OCI-LY7 (cell line): Measurements from ENCODE around the gene MSH3. TPM values are rescaled to one million over a fixed set of nuclear protein-coding genes. Genes with fewer than 3 reads are reported as not detected.

Experiments
- BruUV-seq: library from RNA; stranded (reverse); fragments of 400-500 nt; replicated peaks from 2 replicates; lab custom pipeline; 2021; lab: Mats Ljungman, UMichigan
- CTCF ChIA-PET: fragments of 300-600 bp; sonication (Branson Sonifier 250); formaldehyde crosslinking; loops from one replicate; lab custom pipeline; 2022; ENCODE audit warnings: antibody characterized with exemption; ENCODE audit not compliant: unreplicated experiment; lab: Charles Lee
- POLR2A ChIA-PET: fragments of 300-600 bp; sonication (Branson Sonifier 250); formaldehyde crosslinking; loops from one replicate; lab custom pipeline; 2022; ENCODE audit warnings: antibody characterized with exemption; lab: Charles Lee
- DNase-seq: peaks from one replicate; pipeline ENCODE4 v3.0.0-alpha.2; 2015; ENCODE audit warnings: low spot score
- H2AFZ ChIP-seq: fragments of 200-600 bp; sonication (generic), shearing (Covaris generic); 2 replicates; pipeline ENCODE4 v1.6.1; 2014; ENCODE audit warnings: mild to moderate bottlenecking, antibody characterized with exemption, low read length, moderate library complexity
- H3K27ac ChIP-seq: fragments of 200-600 bp; sonication (generic); 2 replicates; pipeline ENCODE4 v1.5.1; 2014; ENCODE audit warnings: mixed run types, low read depth, mild to moderate bottlenecking, moderate library complexity, low read length, inconsistent platforms; ENCODE audit not compliant: poor library complexity, severe bottlenecking
- H3K36me3 ChIP-seq: fragments of 200-600 bp; sonication (generic); 2 replicates; pipeline ENCODE4 v1.6.1; 2014; ENCODE audit warnings: mild to moderate bottlenecking, antibody characterized with exemption, low read length, moderate library complexity, mixed read lengths; ENCODE audit not compliant: insufficient read depth
- H3K4me1 ChIP-seq: fragments of 200-600 bp; sonication (generic); 2 replicates; pipeline ENCODE4 v1.5.1; 2014; ENCODE audit warnings: mild to moderate bottlenecking, low read length; ENCODE audit not compliant: insufficient read depth, poor library complexity, severe bottlenecking
- H3K4me2 ChIP-seq: fragments of 200-600 bp; sonication (generic); 2 replicates; pipeline ENCODE4 v1.6.1; 2014; ENCODE audit warnings: mild to moderate bottlenecking, low read length
- H3K4me3 ChIP-seq: fragments of 200-600 bp; sonication (generic); 2 replicates; pipeline ENCODE4 v1.5.1; 2014; ENCODE audit warnings: mild to moderate bottlenecking, low read depth, low read length; ENCODE audit not compliant: poor library complexity, severe bottlenecking
- H3K79me2 ChIP-seq: fragments of 200-600 bp; sonication (generic); 2 replicates; pipeline ENCODE4 v1.6.1; 2016; ENCODE audit warnings: low read depth, mild to moderate bottlenecking, low read length, moderate library complexity, mixed read lengths; ENCODE audit not compliant: insufficient read depth
- H3K9me2 ChIP-seq: fragments of 200-600 bp; sonication (generic); 2 replicates; pipeline ENCODE4 v1.6.1; 2016; ENCODE audit warnings: mild to moderate bottlenecking, low read length, mixed read lengths; ENCODE audit not compliant: insufficient read depth
- H3K9me3 ChIP-seq: fragments of 200-600 bp; sonication (generic); 2 replicates; pipeline ENCODE4 v1.6.1; 2014; ENCODE audit warnings: mild to moderate bottlenecking, mixed run types, low read length, mixed read lengths
- H4K20me1 ChIP-seq: fragments of 200-600 bp; sonication (generic); 2 replicates; pipeline ENCODE4 v1.6.1; 2014; ENCODE audit warnings: mild to moderate bottlenecking, antibody characterized with exemption, low read length, moderate library complexity, mixed read lengths; ENCODE audit not compliant: insufficient read depth
- EZH2phosphoT487 ChIP-seq: fragments of 200-600 bp; sonication (generic); IDR thresholded peaks from 2 replicates; pipeline ENCODE4 v1.6.1; 2018; ENCODE audit warnings: low read depth, borderline replicate concordance, mild to moderate bottlenecking, mixed run types, antibody characterized with exemption, low read length, moderate library complexity, mixed read lengths
- intact Hi-C: fragments of 100-400 bp; cut with micrococcal nuclease; formaldehyde crosslinking; loops from one replicate; pipeline ENCODE4 v1.10.0; 2022; ENCODE audit not compliant: unreplicated experiment
- total RNA-seq, 2 experiments: library from RNA; depleted of rRNA in 1 of 2; stranded (reverse); fragments of >200 nt in 1 of 2; shearing (Covaris generic) in 1 of 2; gene quantifications; 2 replicates each; pipeline ENCODE4 v1.2.3, GENCODE V29; 2014 to 2022
- TF ChIP-seq, protein P1 (sequence below): fragments of 200-600 bp; sonication (generic); conservative IDR thresholded peaks from 2 replicates; pipeline ENCODE4 v1.5.1; 2014; ENCODE audit warnings: mild to moderate bottlenecking, antibody characterized with exemption, low read length, moderate library complexity, mixed read lengths

MSH3 gene
- total RNA-seq, 2 experiments from 2014 or later = 15.4 to 28.3 TPM

DNA sequence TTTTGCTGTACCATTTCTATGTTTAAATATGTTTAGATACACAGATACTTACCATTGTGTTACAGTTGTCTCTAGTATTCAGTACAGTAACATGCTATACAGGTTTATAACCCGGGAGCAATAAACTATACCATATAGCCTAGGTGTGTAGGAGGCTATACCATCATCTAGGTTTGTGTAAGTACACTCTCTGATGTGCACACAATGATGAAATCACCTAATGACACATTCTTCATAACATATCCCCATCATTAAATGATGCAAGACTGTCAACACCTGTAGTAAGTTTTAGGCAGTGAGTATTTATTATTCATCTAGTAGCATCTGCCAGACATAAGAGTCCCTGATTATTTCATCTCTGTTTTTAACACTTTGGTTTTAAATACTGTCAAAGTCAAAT, 7.7 kb downstream of the MSH3 start:
- Histone ChIP-seq H3K4me1 (no peaks in the 10 kb centered on the region), H4K20me1 (no peaks in the 10 kb centered on the region), H3K4me2 (no peak overlapping the region), H3K36me3 (peaks cover 99% of the 10 kb centered on the region), H2AFZ (no peak overlapping the region), H3K27ac (no peak overlapping the region), H3K9me2 (no peaks in the 10 kb centered on the region), H3K4me3 (no peak overlapping the region), H3K9me3 (peaks cover 16% of the 10 kb centered on the region; the same call in 1 of the 2 replicates), H3K79me2 (peaks cover 19% of the 10 kb centered on the region; the same call in 1 of the 2 replicates)
- DNase-seq = no peak
- ChIA-PET POLR2A (no interaction called here), CTCF (no interaction called here)
- intact Hi-C loops = no loop called here
- TF ChIP-seq, protein P1, sequence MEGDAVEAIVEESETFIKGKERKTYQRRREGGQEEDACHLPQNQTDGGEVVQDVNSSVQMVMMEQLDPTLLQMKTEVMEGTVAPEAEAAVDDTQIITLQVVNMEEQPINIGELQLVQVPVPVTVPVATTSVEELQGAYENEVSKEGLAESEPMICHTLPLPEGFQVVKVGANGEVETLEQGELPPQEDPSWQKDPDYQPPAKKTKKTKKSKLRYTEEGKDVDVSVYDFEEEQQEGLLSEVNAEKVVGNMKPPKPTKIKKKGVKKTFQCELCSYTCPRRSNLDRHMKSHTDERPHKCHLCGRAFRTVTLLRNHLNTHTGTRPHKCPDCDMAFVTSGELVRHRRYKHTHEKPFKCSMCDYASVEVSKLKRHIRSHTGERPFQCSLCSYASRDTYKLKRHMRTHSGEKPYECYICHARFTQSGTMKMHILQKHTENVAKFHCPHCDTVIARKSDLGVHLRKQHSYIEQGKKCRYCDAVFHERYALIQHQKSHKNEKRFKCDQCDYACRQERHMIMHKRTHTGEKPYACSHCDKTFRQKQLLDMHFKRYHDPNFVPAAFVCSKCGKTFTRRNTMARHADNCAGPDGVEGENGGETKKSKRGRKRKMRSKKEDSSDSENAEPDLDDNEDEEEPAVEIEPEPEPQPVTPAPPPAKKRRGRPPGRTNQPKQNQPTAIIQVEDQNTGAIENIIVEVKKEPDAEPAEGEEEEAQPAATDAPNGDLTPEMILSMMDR = no peak
- no peak for TF ChIP-seq EZH2phosphoT487
- BruUV-seq = no TSS peak

DNA sequence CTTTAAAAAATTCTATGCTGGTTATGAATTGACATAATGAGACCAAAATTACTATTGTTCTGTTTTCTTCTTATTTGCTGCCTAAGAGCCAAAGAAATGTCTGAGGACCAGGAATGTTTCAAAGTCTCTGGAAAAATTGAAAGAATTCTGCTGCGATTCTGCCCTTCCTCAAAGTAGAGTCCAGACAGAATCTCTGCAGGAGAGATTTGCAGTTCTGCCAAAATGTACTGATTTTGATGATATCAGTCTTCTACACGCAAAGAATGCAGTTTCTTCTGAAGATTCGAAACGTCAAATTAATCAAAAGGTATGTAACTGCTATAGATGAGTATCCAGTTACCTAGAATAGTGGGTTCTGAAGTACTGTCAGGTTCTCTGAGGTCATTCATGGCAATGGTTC, 10.6 kb downstream of the MSH3 start:
- peaks cover 13% of the 10 kb centered on the region; the same call in 1 of the 2 replicates for H3K79me2 ChIP-seq
- TF ChIP-seq, protein P1 = no peak
- no peak for TF ChIP-seq EZH2phosphoT487
- H3K27ac ChIP-seq = no peak overlapping the region
- no peaks in the 10 kb centered on the region for H3K4me1 ChIP-seq
- H3K4me3 ChIP-seq = no peak overlapping the region
- ChIA-PET CTCF (no interaction called here), POLR2A (interaction anchor here (1.3 to 1.6 kb wide), 2 partner anchors 9 to 12 kb away, joined by 4 to 9 read pairs; no protein-coding TSS in a partner anchor)
- no peaks in the 10 kb centered on the region for H4K20me1 ChIP-seq
- no TSS peak for BruUV-seq
- peaks cover 7% of the 10 kb centered on the region; the same call in 1 of the 2 replicates for H3K9me3 ChIP-seq
- H3K36me3 ChIP-seq = peaks cover 98% of the 10 kb centered on the region
- intact Hi-C loops = no loop called here
- no peak overlapping the region for H2AFZ ChIP-seq
- no peaks in the 10 kb centered on the region for H3K9me2 ChIP-seq
- H3K4me2 ChIP-seq = no peak overlapping the region
- DNase-seq = no peak

GRCh38 chr5:80667384-80667783, 12.9 kb downstream of the MSH3 start:
- ChIA-PET POLR2A (interaction anchor here (1.1 kb wide), 1 partner anchor 11 kb away, joined by 4 read pairs; no protein-coding TSS in a partner anchor), CTCF (no interaction called here)
- H3K9me2 ChIP-seq = no peaks in the 10 kb centered on the region
- H3K9me3 ChIP-seq = 0 out of 2 replicates have a peak, but pooled peaks cover 3% of the 10 kb centered on the region
- peaks cover 92% of the 10 kb centered on the region for H3K36me3 ChIP-seq
- H4K20me1 ChIP-seq = no peaks in the 10 kb centered on the region
- H3K4me2 ChIP-seq = no peak overlapping the region
- no peak overlapping the region for H3K27ac ChIP-seq
- no peak overlapping the region for H3K4me3 ChIP-seq
- TF ChIP-seq, protein P1 = no peak
- TF ChIP-seq EZH2phosphoT487 = no peak
- 0 out of 2 replicates have a peak, but pooled peaks cover 9% of the 10 kb centered on the region for H3K79me2 ChIP-seq
- DNase-seq = no peak
- no peak overlapping the region for H2AFZ ChIP-seq
- H3K4me1 ChIP-seq = no peaks in the 10 kb centered on the region
- BruUV-seq = no TSS peak
- intact Hi-C loops = no loop called here
